Esophagus squamous epithelium (tissue), 5 donors: ENCODE measurements around the gene PA2G4. TPM values are rescaled to one million over a fixed set of nuclear protein-coding genes. Genes with fewer than 3 reads are reported as not detected.

Source experiments
- DNase-seq: peaks from one replicate; lab custom pipeline; 2025; lab: John Stamatoyannopoulos, UW
- H3K27ac ChIP-seq, 4 donors: fragments of 200-600 bp; sonication (generic); one replicate each; pipeline ENCODE4 v1.5.1; 2016 to 2019; ENCODE audit warnings: mild to moderate bottlenecking in 1 of 4
- H3K27me3 ChIP-seq, 4 donors: fragments of 200-600 bp; sonication (generic); 1 replicate in 3 of 4; 2 replicates in 1 of 4; pipeline versions ENCODE4 v1.5.1 to v1.6.0; 2017 to 2021; ENCODE audit warnings: antibody characterized with exemption in 1 of 4
- H3K36me3 ChIP-seq, 3 donors: fragments of 200-600 bp; sonication (generic); one replicate each; pipeline ENCODE4 v1.5.1; 2016 to 2019
- H3K4me1 ChIP-seq, 3 donors: fragments of 200-600 bp; sonication (generic); one replicate each; pipeline ENCODE4 v1.5.1; 2017 to 2019
- H3K4me3 ChIP-seq, 4 donors: fragments of 200-600 bp; sonication (generic); 1 replicate in 3 of 4; 2 replicates in 1 of 4; pipeline ENCODE4 v1.5.1; 2016 to 2019; ENCODE audit warnings: mild to moderate bottlenecking in 2 of 4, moderate library complexity in 1 of 4
- H3K9me3 ChIP-seq, 3 donors: fragments of 200-600 bp; sonication (generic); one replicate each; pipeline ENCODE4 v1.5.1; 2016 to 2019
- CTCF ChIP-seq, 6 experiments: fragments of 450-650 bp in 4 of 6; fragments of 200-600 bp in 2 of 6; sonication (generic) in 2 of 6; IDR thresholded peaks; one replicate each; pipeline ENCODE4 v1.5.1; 2016 to 2019; ENCODE audit warnings: antibody characterized with exemption in 6 of 6, mild to moderate bottlenecking in 4 of 6, moderate library complexity in 4 of 6
- POLR2A ChIP-seq, 4 donors: fragments of 450-650 bp; IDR thresholded peaks; one replicate each; pipeline ENCODE4 v1.6.1; 2017; ENCODE audit warnings: antibody characterized with exemption in 4 of 4, mild to moderate bottlenecking in 4 of 4, moderate library complexity in 3 of 4
- WGBS, 2 donors: methylation state at CpG; one replicate each; pipeline ENCODE4 v1.1.5; 2018; 5-methylcytosine and 5-hydroxymethylcytosine counted together
- intact Hi-C: fragments of 100-400 bp; cut with DNase I; formaldehyde crosslinking; loops from one replicate; pipeline ENCODE4 v1.15.0; 2022
- total RNA-seq, 4 donors: library from RNA; depleted of rRNA; stranded (reverse); fragments of >200 nt; gene quantifications; one replicate each; pipeline ENCODE4 v1.1.0, GENCODE V29; 2016
- donor health status: DM: yes; HTN: yes; CAD: no.

The PA2G4 gene
- total RNA-seq, 4 donors from 2014 or later, result 89.3 to 206 (median 176) TPM

GRCh38 chr12:56152132-56152755 lies 47.9 kb downstream of the PA2G4 start, which contains the start of gene MYL6B:
TSS of gene MYL6B (plus strand) at chr12:56152587. CDS start at chr12:56153919, 1,332 bp downstream.
- TF ChIP-seq CTCF (IDR thresholded peaks at IDR 0.05), result peak in 2 of 6 experiments; percentile 1 to 32
- peak in 2 of 4 donors; percentile 65 to 67 for TF ChIP-seq POLR2A (IDR thresholded peaks at IDR 0.05)
- Histone ChIP-seq H3K27ac (peak within 1 kb of the TSS; percentile 91 to 96 (median 96)), H3K4me3 (peak within 1 kb of the TSS; percentile 43 to 83 (median 68)), H3K27me3 (no peaks in the 10 kb centered on the region), H3K36me3 (peaks cover 0 to 6% (median 0%) of the 10 kb centered on the region in 3 donors), H3K9me3 (no peaks in the 10 kb centered on the region), H3K4me1 (peaks cover 16 to 42% (median 21%) of the 10 kb centered on the region in 3 donors)
- peak; percentile 58 for DNase-seq
- intact Hi-C loops, result no loop called here
- 0 to 1% methylated on average over 7 to 25 of the region's 37 CpGs for WGBS, 2 donors

- Histone ChIP-seq H3K36me3 (peaks cover 0 to 6% (median 0%) of the 10 kb centered on the region in 3 donors), H3K9me3 (no peaks in the 10 kb centered on the region), H3K4me1 (peaks cover 16 to 44% (median 20%) of the 10 kb centered on the region in 3 donors), H3K4me3 (peak overlapping the region; percentile 43 to 83 (median 68)), H3K27ac (peak overlapping the region; percentile 91 to 96 (median 96)), H3K27me3 (no peaks in the 10 kb centered on the region)
- intact Hi-C loops, result no loop called here
- TF ChIP-seq CTCF (IDR thresholded peaks at IDR 0.05) (no peak), POLR2A (IDR thresholded peaks at IDR 0.05) (no peak)
- DNase-seq, result no peak
- 4 to 8% methylated on average over 3 to 5 of the region's 8 CpGs for WGBS, 2 donors
Measured at GRCh38 chr12:56152756-56153677, 48.7 kb downstream of the PA2G4 start.

GRCh38 chr12:56153678-56154065 lies 49.3 kb downstream of the PA2G4 start:
- no peaks in the 10 kb centered on the region for H3K9me3 ChIP-seq
- peaks cover 16 to 44% (median 20%) of the 10 kb centered on the region in 3 donors for H3K4me1 ChIP-seq
- H3K4me3 ChIP-seq, result no peak overlapping the region
- no peak for TF ChIP-seq CTCF (IDR thresholded peaks at IDR 0.05)
- no peak overlapping the region for H3K27ac ChIP-seq
- 43% methylated on average over 1 of the region's 5 CpGs; no CpG with 5 or more reads in 1 of the 2 donors for WGBS, 2 donors
- no peaks in the 10 kb centered on the region for H3K27me3 ChIP-seq
- no peak for DNase-seq
- H3K36me3 ChIP-seq, result peaks cover 0 to 6% (median 0%) of the 10 kb centered on the region in 3 donors
- intact Hi-C loops, result no loop called here

GRCh38 chr12:56154246-56154771 lies 50.0 kb downstream of the PA2G4 start:
- peaks cover 0 to 7% (median 2%) of the 10 kb centered on the region in 3 donors for H3K36me3 ChIP-seq
- H3K9me3 ChIP-seq, result no peaks in the 10 kb centered on the region
- 100% methylated on average over 1 of the region's 1 CpG for WGBS, 2 donors
- intact Hi-C loops, result no loop called here
- no peaks in the 10 kb centered on the region for H3K27me3 ChIP-seq
- no peak overlapping the region for H3K27ac ChIP-seq
- H3K4me3 ChIP-seq, result no peak overlapping the region
- DNase-seq, result no peak
- peaks cover 20 to 47% (median 21%) of the 10 kb centered on the region in 3 donors for H3K4me1 ChIP-seq
- no peak for TF ChIP-seq POLR2A (IDR thresholded peaks at IDR 0.05)
- no peak for TF ChIP-seq CTCF (IDR thresholded peaks at IDR 0.05)
